ENCODE measurements around the gene EPN1.

The EPN1 gene

DNA sequence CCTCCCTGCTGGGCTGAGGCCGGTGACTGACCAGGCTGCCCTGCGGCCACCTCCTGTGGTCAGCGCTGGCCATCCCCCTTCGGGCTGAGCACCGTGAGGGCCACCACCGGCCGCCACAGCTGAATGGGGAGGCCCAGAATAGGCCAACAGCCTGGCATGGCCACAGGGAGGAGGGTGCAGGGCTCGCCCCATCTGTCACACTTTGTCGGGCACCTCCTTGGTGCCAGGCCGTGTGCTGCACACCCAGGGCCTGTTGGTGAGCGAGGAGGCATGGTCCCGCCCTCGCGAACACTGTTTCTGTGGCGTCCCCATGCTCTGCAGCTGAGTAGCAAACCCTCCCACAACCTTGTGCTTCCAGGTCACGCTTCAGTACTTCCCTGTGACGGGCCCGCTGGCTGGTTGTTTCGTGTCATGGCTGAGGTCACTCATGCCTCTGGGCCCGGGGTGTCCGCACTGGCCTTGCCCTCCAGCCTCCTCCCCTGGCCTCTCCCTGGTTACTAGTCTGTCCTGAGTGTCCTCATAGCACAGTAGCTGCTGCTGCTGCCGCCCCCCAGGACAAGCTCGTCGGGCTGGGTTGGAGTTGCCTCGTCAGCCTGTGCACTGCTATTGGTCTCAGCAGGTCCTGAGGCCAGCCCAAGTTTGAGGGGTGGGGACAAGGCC lies 15.2 kb downstream of the EPN1 start:
- TF ChIP-seq, protein P1, sequence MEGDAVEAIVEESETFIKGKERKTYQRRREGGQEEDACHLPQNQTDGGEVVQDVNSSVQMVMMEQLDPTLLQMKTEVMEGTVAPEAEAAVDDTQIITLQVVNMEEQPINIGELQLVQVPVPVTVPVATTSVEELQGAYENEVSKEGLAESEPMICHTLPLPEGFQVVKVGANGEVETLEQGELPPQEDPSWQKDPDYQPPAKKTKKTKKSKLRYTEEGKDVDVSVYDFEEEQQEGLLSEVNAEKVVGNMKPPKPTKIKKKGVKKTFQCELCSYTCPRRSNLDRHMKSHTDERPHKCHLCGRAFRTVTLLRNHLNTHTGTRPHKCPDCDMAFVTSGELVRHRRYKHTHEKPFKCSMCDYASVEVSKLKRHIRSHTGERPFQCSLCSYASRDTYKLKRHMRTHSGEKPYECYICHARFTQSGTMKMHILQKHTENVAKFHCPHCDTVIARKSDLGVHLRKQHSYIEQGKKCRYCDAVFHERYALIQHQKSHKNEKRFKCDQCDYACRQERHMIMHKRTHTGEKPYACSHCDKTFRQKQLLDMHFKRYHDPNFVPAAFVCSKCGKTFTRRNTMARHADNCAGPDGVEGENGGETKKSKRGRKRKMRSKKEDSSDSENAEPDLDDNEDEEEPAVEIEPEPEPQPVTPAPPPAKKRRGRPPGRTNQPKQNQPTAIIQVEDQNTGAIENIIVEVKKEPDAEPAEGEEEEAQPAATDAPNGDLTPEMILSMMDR (IDR thresholded peaks at IDR 0.05; ENCODE audit: low read depth, low read length, missing control alignments): no peak
- no peak overlapping the region for H3K4me3 ChIP-seq (ENCODE audit: low read depth, low read length)
- no peak for DNase-seq (ENCODE audit: low read depth)

DNA sequence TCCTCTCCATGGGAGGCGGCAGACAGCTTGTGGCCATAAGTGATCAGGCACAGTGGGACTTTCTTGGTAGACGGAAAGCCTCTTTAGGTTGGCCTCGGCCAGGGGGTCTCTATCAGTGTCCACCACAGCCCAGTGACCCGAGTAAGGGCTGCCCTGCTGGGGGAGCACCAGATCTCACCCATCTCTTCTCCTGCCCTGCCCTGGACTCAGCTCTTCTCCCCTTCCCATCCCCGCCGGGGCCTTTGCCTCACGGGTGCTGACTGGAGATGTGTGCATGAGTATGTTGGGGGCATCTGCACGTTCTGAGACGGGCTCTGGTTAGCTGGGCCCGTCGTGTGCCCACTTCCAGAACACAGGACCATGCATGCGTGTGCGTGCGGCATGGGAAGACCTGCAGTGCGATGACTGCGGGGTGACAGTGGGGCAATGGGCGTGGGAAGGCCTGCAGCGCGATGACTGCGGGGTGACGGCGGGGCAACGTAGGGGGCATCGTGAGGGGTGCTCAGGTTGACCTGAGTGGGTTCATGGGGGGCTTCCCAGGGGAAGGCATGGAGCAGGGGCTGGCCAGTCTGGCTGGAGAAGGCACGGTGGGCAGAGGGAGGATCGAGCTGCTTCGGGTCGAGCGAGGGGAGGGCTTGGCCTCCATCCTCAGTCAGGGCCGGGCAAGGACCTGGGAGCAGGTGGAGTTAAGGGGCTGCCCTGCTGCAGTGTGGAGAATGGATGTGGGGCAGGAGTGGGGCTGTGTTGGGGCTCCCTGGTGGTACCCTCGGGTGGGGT lies 15.9 kb downstream of the EPN1 start:
- DNase-seq (ENCODE audit: low read depth): no peak
- TF ChIP-seq, protein P1 (IDR thresholded peaks at IDR 0.05; ENCODE audit: low read depth, low read length, missing control alignments): no peak
- no peak overlapping the region for H3K4me3 ChIP-seq (ENCODE audit: low read depth, low read length)

DNA sequence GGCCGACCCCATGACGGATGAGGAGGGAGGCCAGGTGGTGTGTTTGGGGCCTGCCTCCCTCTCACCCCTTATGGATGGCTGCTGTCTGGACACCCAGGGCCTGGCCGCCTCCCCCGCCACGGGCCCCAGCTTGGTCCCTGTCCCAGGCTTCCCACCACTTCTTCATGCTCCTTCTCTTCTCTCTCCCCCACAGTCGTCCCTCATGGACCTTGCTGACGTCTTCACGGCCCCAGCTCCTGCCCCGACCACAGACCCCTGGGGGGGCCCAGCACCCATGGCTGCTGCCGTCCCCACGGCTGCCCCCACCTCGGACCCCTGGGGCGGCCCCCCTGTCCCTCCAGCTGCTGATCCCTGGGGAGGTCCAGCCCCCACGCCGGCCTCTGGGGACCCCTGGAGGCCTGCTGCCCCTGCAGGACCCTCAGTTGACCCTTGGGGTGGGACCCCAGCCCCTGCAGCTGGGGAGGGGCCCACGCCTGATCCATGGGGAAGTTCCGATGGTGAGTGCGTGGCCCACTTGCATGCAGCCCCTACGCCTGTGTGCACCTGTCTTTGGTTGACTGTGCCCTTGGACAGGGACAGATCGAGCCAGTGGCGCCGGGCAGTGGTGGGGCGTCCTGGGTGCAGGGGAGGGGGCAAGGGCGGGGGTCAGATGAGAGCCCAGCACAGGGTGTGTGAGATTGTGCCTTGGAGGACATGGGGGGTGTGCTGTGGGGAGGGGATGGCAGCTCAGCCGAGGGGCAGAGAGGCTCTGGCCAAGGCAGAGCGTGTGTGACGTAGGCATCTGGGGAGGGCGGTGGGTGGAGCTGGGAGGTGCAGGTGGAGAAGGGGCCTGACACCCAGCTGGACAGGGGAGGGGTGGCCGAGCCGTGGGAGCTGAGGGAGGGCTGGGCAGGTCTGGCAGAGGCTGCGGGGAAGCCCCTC lies 16.8 kb downstream of the EPN1 start:
- no peak for DNase-seq (ENCODE audit: low read depth)
- TF ChIP-seq, protein P1 (IDR thresholded peaks at IDR 0.05; ENCODE audit: low read depth, low read length, missing control alignments): no peak
- H3K4me3 ChIP-seq (ENCODE audit: low read depth, low read length): no peak overlapping the region

DNA sequence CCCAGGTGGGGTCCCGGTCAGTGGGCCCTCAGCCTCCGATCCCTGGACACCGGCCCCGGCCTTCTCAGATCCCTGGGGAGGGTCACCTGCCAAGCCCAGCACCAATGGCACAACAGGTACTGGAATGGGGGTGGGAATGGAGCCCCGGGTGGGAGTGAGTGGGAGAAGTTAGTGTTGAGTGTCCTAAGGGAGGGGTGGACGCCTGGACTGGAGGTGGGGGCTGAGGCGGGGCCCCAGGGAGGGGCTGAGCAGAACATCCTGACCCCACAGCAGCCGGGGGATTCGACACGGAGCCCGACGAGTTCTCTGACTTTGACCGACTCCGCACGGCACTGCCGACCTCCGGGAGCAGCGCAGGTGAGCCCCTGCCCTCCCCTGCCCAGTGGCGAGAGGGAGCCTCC lies 17.7 kb downstream of the EPN1 start:
- H3K4me3 ChIP-seq (ENCODE audit: low read depth, low read length): no peak overlapping the region
- no peak for DNase-seq (ENCODE audit: low read depth)
- TF ChIP-seq, protein P1 (IDR thresholded peaks at IDR 0.05; ENCODE audit: low read depth, low read length, missing control alignments): no peak

DNA sequence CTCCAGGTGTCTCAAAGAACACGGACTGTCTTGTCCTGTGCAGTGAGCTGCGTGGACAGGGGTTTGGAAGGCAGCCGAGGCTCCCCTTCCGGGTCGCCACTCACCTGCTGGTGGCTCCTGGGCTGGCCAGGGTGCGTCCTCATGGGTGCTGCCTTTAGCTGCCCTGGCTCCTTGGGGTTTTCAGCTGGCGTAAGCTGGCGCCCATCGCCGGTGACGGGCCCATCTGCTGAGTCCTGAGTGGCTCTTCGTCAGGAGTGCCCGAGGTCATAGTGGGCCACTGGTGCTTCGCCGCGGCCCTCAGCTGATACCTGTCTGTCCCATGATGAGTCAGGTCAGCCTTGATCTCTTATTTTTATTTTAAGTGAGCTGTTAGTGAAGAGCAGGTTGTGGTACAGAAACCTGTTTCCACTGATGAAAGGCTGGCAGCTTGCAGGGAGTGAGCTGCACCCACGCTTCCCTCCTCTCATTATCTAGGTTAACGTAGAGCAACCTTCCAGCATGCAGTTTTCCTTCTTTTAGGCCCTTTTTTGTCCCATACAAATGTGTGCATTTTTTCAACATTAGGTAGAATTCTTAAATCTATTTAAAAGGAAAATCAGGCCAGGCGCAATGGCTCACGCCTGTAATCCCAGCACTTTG lies 18.4 kb downstream of the EPN1 start:
- H3K4me3 ChIP-seq (ENCODE audit: low read depth, low read length): no peak overlapping the region
- TF ChIP-seq, protein P1 (IDR thresholded peaks at IDR 0.05; ENCODE audit: low read depth, low read length, missing control alignments): no peak

DNA sequence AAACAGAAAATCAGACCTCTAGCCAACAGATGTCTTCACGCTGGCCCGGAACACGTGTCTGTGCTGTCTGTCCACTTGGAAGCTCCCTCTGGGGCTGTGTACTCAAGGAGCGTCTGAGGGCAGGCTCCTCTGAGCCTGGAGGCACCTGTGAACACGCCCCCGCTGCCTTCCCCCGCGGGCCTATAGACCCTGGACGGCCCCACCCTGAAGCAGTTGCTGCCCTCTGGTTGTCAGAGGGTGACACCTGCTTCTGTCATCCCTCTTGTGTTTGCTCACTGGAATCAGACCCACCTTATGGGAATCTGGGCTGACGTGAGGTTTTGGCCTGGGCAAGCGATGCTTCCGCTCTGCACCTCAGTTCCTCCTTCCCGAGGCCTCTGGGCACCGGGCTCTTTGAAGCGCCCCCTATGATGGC lies 19.2 kb downstream of the EPN1 start:
- DNase-seq (ENCODE audit: low read depth): no peak
- TF ChIP-seq, protein P1 (IDR thresholded peaks at IDR 0.05; ENCODE audit: low read depth, low read length, missing control alignments): no peak
- no peak overlapping the region for H3K4me3 ChIP-seq (ENCODE audit: low read depth, low read length)

More for the DNA sequence above, 18.4 kb downstream of the EPN1 start:
- no peak for DNase-seq (ENCODE audit: low read depth)

All from GM12864 (cell line).